Keratinocyte (primary cell): ENCODE measurements around the gene NXPH2. TPM values are rescaled to one million over a fixed set of nuclear protein-coding genes. Genes with fewer than 3 reads are reported as not detected.

Experiments used
- DNase-seq: peaks from one replicate; pipeline ENCODE4 v3.0.0-alpha.2; 2011; ENCODE audit warnings: low read depth, missing footprints, low spot score
- FAIRE-seq: peaks from 2 replicates; lab custom pipeline; 2011; peaks lifted over from hg19 to GRCh38; lab: Jason Lieb, UNC
- H2AFZ ChIP-seq: 2 replicates; pipeline ENCODE4 v1.6.0; 2012; ENCODE audit warnings: low read length, control low read depth, inconsistent platforms; ENCODE audit not compliant: control insufficient read depth
- H3K27ac ChIP-seq: 2 replicates; pipeline ENCODE4 v1.5.1; 2011; ENCODE audit warnings: low read length; ENCODE audit not compliant: control insufficient read depth, insufficient read depth
- H3K27me3 ChIP-seq: 3 replicates; pipeline ENCODE4 v1.6.0; 2011; ENCODE audit warnings: low read length; ENCODE audit not compliant: control insufficient read depth, insufficient read depth; ENCODE audit errors: extremely low read depth
- H3K36me3 ChIP-seq, 2 experiments: 2 replicates in 1 of 2; 3 replicates in 1 of 2; pipeline ENCODE4 v1.5.1; 2011; ENCODE audit warnings: low read length in 2 of 2, mild to moderate bottlenecking in 1 of 2; ENCODE audit not compliant: control insufficient read depth in 2 of 2, insufficient read depth in 2 of 2; ENCODE audit errors: extremely low read depth in 1 of 2
- H3K4me1 ChIP-seq: 3 replicates; pipeline ENCODE4 v1.5.1; 2011; ENCODE audit warnings: low read length; ENCODE audit not compliant: control insufficient read depth, insufficient read depth; ENCODE audit errors: extremely low read depth
- H3K4me2 ChIP-seq: 3 replicates; pipeline ENCODE4 v1.6.0; 2011; ENCODE audit warnings: low read depth, low read length; ENCODE audit not compliant: control insufficient read depth, insufficient read depth; ENCODE audit errors: extremely low read depth
- H3K4me3 ChIP-seq, 3 experiments: fragments of 200-600 bp in 1 of 3; sonication (generic) in 1 of 3; 2 replicates in 2 of 3; 3 replicates in 1 of 3; pipeline ENCODE4 v1.5.1; 2011 to 2016; ENCODE audit warnings: low read length in 3 of 3, mild to moderate bottlenecking in 3 of 3, control low read depth in 2 of 3, inconsistent platforms in 1 of 3, low read depth in 1 of 3, mixed read lengths in 1 of 3, mixed run types in 1 of 3, moderate library complexity in 1 of 3; ENCODE audit not compliant: control insufficient read depth in 2 of 3, insufficient read depth in 2 of 3; ENCODE audit errors: extremely low read depth in 1 of 3
- H3K79me2 ChIP-seq: 2 replicates; pipeline ENCODE4 v1.6.0; 2012; ENCODE audit warnings: low read length; ENCODE audit not compliant: control insufficient read depth, insufficient read depth
- H3K9ac ChIP-seq: 3 replicates; pipeline ENCODE4 v1.6.0; 2011; ENCODE audit warnings: low read length; ENCODE audit not compliant: control insufficient read depth, insufficient read depth; ENCODE audit errors: extremely low read depth
- H3K9me1 ChIP-seq: 3 replicates; pipeline ENCODE4 v1.6.0; 2011; ENCODE audit warnings: low read length; ENCODE audit not compliant: control insufficient read depth, insufficient read depth; ENCODE audit errors: extremely low read depth
- H3K9me3 ChIP-seq: 2 replicates; pipeline ENCODE4 v1.5.1; 2012; ENCODE audit warnings: low read depth, low read length; ENCODE audit not compliant: control insufficient read depth
- H4K20me1 ChIP-seq: 3 replicates; pipeline ENCODE4 v1.6.0; 2011; ENCODE audit warnings: low read length; ENCODE audit not compliant: control insufficient read depth, insufficient read depth; ENCODE audit errors: extremely low read depth
- EZH2 ChIP-seq: IDR thresholded peaks from one replicate; pipeline ENCODE4 v1.6.1; 2012; ENCODE audit warnings: inconsistent platforms, mild to moderate bottlenecking, low read length, moderate library complexity
- dilution Hi-C: fragments of 300-500 bp; cut with MboI; formaldehyde crosslinking; loops from one replicate; pipeline ENCODE4 v1.7.0; 2020; ENCODE audit warnings: low sequenced_read_pairs; ENCODE audit not compliant: extremely low pct_ligation_motif_present
- polyA plus RNA-seq, 5 experiments: library from polyadenylated mRNA; depleted of rRNA in 3 of 5; stranded (reverse) in 3 of 5; stranded (forward) in 1 of 5; unstranded in 1 of 5; fragments of >200 nt; gene quantifications; 1 replicate in 1 of 5; 2 replicates in 3 of 5; 3 replicates in 1 of 5; pipeline versions ENCODE4 v1.2.1 to v1.2.3, GENCODE V29; 2011 to 2012; ENCODE audit warnings: missing spikeins in 2 of 5, low read depth in 1 of 5, low replicate concordance in 1 of 5
- TF ChIP-seq, protein P1 (sequence below), 3 experiments: IDR thresholded peaks in 1 of 3; conservative IDR thresholded peaks in 1 of 3; optimal IDR thresholded peaks in 1 of 3; 2 replicates in 2 of 3; 3 replicates in 1 of 3; pipeline versions ENCODE3 to v1.5.1; 2011; ENCODE audit warnings: low read length in 3 of 3, mild to moderate bottlenecking in 3 of 3, moderate library complexity in 2 of 3, control low read depth in 1 of 3, inconsistent platforms in 1 of 3; ENCODE audit not compliant: insufficient read depth in 2 of 3; ENCODE audit errors: extremely low read depth in 1 of 3

NXPH2 gene
- polyA plus RNA-seq, 1 donor (not counting 4 experiments of a cell fraction or from before 2014, with no cell fraction given) = not detected

- Histone ChIP-seq H3K4me1 (no peaks in the 10 kb centered on the region), H2AFZ (no peak overlapping the region), H3K36me3 (no peaks in the 10 kb centered on the region), H3K79me2 (no peaks in the 10 kb centered on the region), H3K27ac (no peak overlapping the region), H3K9me3 (no peaks in the 10 kb centered on the region), H3K9ac (no peak overlapping the region), H3K4me3 (no peak overlapping the region), H3K9me1 (no peaks in the 10 kb centered on the region), H4K20me1 (no peaks in the 10 kb centered on the region), H3K4me2 (no peak overlapping the region), H3K27me3 (no peaks in the 10 kb centered on the region)
- FAIRE-seq (no peak), DNase-seq (no peak)
- no peak for TF ChIP-seq EZH2
- TF ChIP-seq, protein P1, sequence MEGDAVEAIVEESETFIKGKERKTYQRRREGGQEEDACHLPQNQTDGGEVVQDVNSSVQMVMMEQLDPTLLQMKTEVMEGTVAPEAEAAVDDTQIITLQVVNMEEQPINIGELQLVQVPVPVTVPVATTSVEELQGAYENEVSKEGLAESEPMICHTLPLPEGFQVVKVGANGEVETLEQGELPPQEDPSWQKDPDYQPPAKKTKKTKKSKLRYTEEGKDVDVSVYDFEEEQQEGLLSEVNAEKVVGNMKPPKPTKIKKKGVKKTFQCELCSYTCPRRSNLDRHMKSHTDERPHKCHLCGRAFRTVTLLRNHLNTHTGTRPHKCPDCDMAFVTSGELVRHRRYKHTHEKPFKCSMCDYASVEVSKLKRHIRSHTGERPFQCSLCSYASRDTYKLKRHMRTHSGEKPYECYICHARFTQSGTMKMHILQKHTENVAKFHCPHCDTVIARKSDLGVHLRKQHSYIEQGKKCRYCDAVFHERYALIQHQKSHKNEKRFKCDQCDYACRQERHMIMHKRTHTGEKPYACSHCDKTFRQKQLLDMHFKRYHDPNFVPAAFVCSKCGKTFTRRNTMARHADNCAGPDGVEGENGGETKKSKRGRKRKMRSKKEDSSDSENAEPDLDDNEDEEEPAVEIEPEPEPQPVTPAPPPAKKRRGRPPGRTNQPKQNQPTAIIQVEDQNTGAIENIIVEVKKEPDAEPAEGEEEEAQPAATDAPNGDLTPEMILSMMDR (optimal IDR thresholded peaks at IDR 0.05 in 1 of 3, IDR thresholded peaks at IDR 0.05 in 1 of 3, conservative IDR thresholded peaks at IDR 0.05 in 1 of 3; ENCODE audit: extremely low read depth in 1 of 3, insufficient read depth in 2 of 3, low read length in 3 of 3) = no peak
- dilution Hi-C loops = no loop called here
Observed at GRCh38 chr2:138699421-138699820, 80.8 kb downstream of the NXPH2 start.

DNA sequence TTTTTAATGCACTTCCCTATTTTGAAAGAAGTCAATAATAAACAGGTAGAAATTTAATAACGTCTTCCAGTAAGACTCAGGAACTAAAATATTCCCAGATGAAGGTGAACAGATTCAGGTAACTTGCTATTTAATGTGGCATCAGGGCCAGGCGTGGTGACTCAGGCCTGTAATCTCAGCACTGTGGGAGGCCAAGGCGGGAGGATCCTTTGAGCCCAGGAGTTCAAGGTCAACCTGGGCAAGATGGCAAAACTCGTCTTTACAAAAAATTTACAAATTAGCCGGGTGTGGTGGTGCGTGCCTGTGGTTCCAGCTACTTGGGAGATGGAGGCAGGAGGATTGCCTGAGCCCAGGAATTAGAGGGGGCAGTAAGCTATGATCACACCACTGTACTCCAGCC is 81.8 kb downstream of the NXPH2 start:
- FAIRE-seq (no peak), DNase-seq (no peak)
- Histone ChIP-seq H3K4me1 (no peaks in the 10 kb centered on the region), H3K4me2 (no peak overlapping the region), H3K4me3 (no peak overlapping the region), H3K79me2 (no peaks in the 10 kb centered on the region), H3K27ac (no peak overlapping the region), H2AFZ (no peak overlapping the region), H3K27me3 (no peaks in the 10 kb centered on the region), H3K9ac (no peak overlapping the region), H3K9me1 (no peaks in the 10 kb centered on the region), H3K36me3 (no peaks in the 10 kb centered on the region), H4K20me1 (no peaks in the 10 kb centered on the region), H3K9me3 (no peaks in the 10 kb centered on the region)
- TF ChIP-seq, protein P1 (optimal IDR thresholded peaks at IDR 0.05 in 1 of 3, IDR thresholded peaks at IDR 0.05 in 1 of 3, conservative IDR thresholded peaks at IDR 0.05 in 1 of 3; ENCODE audit: extremely low read depth in 1 of 3, insufficient read depth in 2 of 3, low read length in 3 of 3) = no peak
- no peak for TF ChIP-seq EZH2
- dilution Hi-C loops = no loop called here
